ENCODE data around the gene EGLN2.

DNA sequence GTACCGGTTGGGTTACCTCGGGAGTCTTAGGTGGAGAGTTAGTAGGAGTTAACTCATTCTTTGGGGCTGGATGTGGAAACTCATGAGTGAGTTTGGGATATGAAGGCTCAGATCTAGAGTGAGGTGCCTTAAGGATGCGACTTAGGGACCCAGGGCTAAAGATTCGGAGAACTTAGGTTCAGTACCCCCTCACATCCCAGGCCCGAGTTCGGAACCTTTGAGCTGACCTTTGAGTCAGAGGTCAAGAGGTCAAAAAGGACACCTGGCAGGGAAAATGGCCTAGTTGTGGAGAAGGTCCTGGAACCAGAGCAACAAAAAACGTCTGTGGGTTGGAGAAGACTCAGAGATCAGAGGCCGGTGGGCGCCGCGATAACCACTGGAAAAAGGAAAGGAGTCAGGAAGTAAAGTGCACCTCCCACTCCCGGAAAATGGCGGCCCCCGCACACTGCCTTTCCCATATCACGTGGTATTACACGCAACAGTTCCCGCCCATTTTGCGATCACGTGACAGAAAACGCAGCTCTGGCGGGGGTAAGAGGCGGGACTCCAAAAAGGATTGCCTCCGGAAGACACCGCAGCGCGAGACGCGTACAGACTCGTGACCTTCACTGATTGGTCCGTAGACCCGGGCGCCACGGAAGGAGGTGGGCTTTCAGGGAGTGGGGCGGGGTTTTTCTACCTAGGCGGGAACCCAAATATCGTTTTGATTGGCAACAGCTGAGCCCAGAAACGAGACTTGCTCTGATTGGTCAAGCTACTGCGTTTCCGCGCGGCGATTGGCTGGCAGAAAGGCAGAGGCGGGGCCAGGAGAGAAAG, 48.7 kb upstream of the EGLN2 start, which contains the start of gene ACTMAP:
- TF ChIP-seq, protein P1, sequence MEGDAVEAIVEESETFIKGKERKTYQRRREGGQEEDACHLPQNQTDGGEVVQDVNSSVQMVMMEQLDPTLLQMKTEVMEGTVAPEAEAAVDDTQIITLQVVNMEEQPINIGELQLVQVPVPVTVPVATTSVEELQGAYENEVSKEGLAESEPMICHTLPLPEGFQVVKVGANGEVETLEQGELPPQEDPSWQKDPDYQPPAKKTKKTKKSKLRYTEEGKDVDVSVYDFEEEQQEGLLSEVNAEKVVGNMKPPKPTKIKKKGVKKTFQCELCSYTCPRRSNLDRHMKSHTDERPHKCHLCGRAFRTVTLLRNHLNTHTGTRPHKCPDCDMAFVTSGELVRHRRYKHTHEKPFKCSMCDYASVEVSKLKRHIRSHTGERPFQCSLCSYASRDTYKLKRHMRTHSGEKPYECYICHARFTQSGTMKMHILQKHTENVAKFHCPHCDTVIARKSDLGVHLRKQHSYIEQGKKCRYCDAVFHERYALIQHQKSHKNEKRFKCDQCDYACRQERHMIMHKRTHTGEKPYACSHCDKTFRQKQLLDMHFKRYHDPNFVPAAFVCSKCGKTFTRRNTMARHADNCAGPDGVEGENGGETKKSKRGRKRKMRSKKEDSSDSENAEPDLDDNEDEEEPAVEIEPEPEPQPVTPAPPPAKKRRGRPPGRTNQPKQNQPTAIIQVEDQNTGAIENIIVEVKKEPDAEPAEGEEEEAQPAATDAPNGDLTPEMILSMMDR (IDR thresholded peaks at IDR 0.05; ENCODE audit: insufficient read depth, low read length): no peak
- no peak for TF ChIP-seq POLR2AphosphoS5 (IDR thresholded peaks at IDR 0.05; ENCODE audit: low read depth)
- TF ChIP-seq, protein P2, sequence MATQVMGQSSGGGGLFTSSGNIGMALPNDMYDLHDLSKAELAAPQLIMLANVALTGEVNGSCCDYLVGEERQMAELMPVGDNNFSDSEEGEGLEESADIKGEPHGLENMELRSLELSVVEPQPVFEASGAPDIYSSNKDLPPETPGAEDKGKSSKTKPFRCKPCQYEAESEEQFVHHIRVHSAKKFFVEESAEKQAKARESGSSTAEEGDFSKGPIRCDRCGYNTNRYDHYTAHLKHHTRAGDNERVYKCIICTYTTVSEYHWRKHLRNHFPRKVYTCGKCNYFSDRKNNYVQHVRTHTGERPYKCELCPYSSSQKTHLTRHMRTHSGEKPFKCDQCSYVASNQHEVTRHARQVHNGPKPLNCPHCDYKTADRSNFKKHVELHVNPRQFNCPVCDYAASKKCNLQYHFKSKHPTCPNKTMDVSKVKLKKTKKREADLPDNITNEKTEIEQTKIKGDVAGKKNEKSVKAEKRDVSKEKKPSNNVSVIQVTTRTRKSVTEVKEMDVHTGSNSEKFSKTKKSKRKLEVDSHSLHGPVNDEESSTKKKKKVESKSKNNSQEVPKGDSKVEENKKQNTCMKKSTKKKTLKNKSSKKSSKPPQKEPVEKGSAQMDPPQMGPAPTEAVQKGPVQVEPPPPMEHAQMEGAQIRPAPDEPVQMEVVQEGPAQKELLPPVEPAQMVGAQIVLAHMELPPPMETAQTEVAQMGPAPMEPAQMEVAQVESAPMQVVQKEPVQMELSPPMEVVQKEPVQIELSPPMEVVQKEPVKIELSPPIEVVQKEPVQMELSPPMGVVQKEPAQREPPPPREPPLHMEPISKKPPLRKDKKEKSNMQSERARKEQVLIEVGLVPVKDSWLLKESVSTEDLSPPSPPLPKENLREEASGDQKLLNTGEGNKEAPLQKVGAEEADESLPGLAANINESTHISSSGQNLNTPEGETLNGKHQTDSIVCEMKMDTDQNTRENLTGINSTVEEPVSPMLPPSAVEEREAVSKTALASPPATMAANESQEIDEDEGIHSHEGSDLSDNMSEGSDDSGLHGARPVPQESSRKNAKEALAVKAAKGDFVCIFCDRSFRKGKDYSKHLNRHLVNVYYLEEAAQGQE (IDR thresholded peaks at IDR 0.05; ENCODE audit: insufficient replicate concordance, low read depth): no peak

Measured in HL-60 (cell line).